ENCODE measurements around the gene NR4A2. TPM values are rescaled to one million over a fixed set of nuclear protein-coding genes. Genes with fewer than 3 reads are reported as not detected.

The NR4A2 gene
- total RNA-seq, 2 experiments from 2014 or later, result 290 to 319 TPM

DNA sequence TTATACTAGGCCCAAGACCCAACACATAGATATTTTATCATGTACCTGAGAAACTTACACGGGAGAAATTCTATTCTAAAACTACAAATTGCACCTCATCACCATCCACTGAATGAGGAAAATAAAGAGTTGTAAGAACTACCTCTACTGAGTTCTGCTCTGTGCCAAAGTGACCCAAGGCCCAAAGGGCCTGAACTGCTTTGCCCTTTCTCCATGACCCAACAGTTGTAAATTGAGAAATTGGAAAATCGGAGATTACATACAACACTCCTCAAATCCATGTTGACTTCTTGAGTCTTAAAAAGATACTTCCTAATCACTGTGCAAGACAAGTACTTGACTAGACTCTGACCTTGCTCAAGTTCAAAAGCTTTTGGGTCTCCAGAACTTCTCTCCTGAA, 8.8 kb downstream of the NR4A2 start:
- Mint-ChIP-seq H3K27ac (peak overlapping the region; percentile 38), H3K36me3 (ENCODE audit: low read depth) (peaks cover 32% of the 10 kb centered on the region), H3K9me3 (no peaks in the 10 kb centered on the region), H3K4me3 (peak overlapping the region; percentile 8), H3K27me3 (peaks cover 95% of the 10 kb centered on the region), H3K4me1 (ENCODE audit: low read depth) (peaks cover 40% of the 10 kb centered on the region)
- intact Hi-C loops (cut with DNase I, micrococcal nuclease), result loop anchor here (10.0 kb wide), 3 partner anchors 129 to 1571 kb away; no protein-coding TSS in a partner anchor
- no peak overlapping the region for H3K4me3 ChIP-seq (ENCODE audit: low read length)
- DNase-seq (no peak), ATAC-seq (ENCODE audit: poor library complexity) (no peak)
- H3K27me3 ChIP-seq (ENCODE audit: control insufficient read depth in 1 of 2, insufficient read depth in 2 of 2, low read length in 2 of 2), result peaks cover 47 to 51% of the 10 kb centered on the region in 2 experiments
- H3K36me3 ChIP-seq (ENCODE audit: insufficient read depth, low read length), result no peaks in the 10 kb centered on the region
- ChIA-PET POLR2A (no interaction called here), CTCF (interaction anchor here (1.5 kb wide), 1 partner anchor 11 kb away, joined by 5 read pairs; no protein-coding TSS in a partner anchor)
- TF ChIP-seq, protein P1, sequence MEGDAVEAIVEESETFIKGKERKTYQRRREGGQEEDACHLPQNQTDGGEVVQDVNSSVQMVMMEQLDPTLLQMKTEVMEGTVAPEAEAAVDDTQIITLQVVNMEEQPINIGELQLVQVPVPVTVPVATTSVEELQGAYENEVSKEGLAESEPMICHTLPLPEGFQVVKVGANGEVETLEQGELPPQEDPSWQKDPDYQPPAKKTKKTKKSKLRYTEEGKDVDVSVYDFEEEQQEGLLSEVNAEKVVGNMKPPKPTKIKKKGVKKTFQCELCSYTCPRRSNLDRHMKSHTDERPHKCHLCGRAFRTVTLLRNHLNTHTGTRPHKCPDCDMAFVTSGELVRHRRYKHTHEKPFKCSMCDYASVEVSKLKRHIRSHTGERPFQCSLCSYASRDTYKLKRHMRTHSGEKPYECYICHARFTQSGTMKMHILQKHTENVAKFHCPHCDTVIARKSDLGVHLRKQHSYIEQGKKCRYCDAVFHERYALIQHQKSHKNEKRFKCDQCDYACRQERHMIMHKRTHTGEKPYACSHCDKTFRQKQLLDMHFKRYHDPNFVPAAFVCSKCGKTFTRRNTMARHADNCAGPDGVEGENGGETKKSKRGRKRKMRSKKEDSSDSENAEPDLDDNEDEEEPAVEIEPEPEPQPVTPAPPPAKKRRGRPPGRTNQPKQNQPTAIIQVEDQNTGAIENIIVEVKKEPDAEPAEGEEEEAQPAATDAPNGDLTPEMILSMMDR (IDR thresholded peaks at IDR 0.05), result no peak
- no peak overlapping the region for H3K27ac ChIP-seq (ENCODE audit: low read depth in 1 of 2, low read length in 2 of 2)
- H3K9me3 ChIP-seq (ENCODE audit: control insufficient read depth in 1 of 2, insufficient read depth in 1 of 2, low read length in 2 of 2), result peaks cover 0 to 26% of the 10 kb centered on the region in 2 experiments
- peaks cover 36% of the 10 kb centered on the region for H3K4me1 ChIP-seq (ENCODE audit: insufficient read depth, low read length)

DNA sequence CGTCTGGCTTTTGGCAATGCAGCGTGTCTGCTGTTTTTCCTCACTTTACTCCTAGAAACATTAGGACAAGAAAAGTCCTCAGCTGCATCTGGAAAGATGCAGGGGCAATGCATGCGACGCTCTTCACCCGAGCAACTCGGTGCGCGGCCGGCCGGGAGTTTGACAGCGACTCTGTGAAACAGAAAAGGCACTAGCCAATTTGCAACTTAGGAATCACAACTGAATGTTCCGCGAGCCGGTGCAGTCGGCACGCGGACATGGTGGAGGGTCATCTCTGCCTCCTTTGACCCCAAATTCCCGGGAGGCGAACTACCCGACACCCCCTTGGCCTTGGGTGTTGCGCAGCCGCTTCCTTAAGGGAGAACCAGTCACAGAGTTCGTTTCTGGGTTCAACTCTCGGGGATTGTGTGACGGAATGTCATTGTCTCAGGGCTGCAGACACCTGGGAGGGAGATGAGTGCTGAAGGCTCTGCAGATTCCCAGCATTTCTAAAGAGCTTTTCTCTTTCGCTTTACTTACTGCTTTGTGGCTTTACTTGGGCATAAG, 9.8 kb downstream of the NR4A2 start:
- peaks cover 40% of the 10 kb centered on the region for H3K4me1 Mint-ChIP-seq (ENCODE audit: low read depth)
- peak overlapping the region; percentile 81 for H3K4me3 Mint-ChIP-seq
- no peaks in the 10 kb centered on the region for H3K9me3 Mint-ChIP-seq
- DNase-seq (peak in 2 of 14 experiments; percentile 20 to 27), ATAC-seq (ENCODE audit: poor library complexity) (no peak)
- peaks cover 51 to 60% of the 10 kb centered on the region in 2 experiments for H3K27me3 ChIP-seq (ENCODE audit: control insufficient read depth in 1 of 2, insufficient read depth in 2 of 2, low read length in 2 of 2)
- H3K36me3 ChIP-seq (ENCODE audit: insufficient read depth, low read length), result no peaks in the 10 kb centered on the region
- intact Hi-C loops (cut with DNase I, micrococcal nuclease), result loop anchor here (10.0 kb wide), 3 partner anchors 128 to 1572 kb away; no protein-coding TSS in a partner anchor
- H3K27me3 Mint-ChIP-seq, result peaks cover 94% of the 10 kb centered on the region
- H3K9me3 ChIP-seq (ENCODE audit: control insufficient read depth in 1 of 2, insufficient read depth in 1 of 2, low read length in 2 of 2), result peaks cover 0 to 22% of the 10 kb centered on the region in 2 experiments
- no peak overlapping the region for H3K27ac ChIP-seq (ENCODE audit: low read depth in 1 of 2, low read length in 2 of 2)
- no peak overlapping the region for H3K27ac Mint-ChIP-seq
- POLR2A ChIA-PET, result interaction anchor here (1.2 kb wide), 1 partner anchor 12 kb away, joined by 3 read pairs; no protein-coding TSS in a partner anchor
- TF ChIP-seq, protein P1 (IDR thresholded peaks at IDR 0.05), result no peak
- peaks cover 36% of the 10 kb centered on the region for H3K4me1 ChIP-seq (ENCODE audit: insufficient read depth, low read length)
- H3K4me3 ChIP-seq (ENCODE audit: low read length), result peak overlapping the region; percentile 36
- CTCF ChIA-PET, result interaction anchor here (1.7 kb wide), 1 partner anchor 12 kb away, joined by 7 read pairs; no protein-coding TSS in a partner anchor
- H3K36me3 Mint-ChIP-seq (ENCODE audit: low read depth), result peaks cover 24% of the 10 kb centered on the region

DNA sequence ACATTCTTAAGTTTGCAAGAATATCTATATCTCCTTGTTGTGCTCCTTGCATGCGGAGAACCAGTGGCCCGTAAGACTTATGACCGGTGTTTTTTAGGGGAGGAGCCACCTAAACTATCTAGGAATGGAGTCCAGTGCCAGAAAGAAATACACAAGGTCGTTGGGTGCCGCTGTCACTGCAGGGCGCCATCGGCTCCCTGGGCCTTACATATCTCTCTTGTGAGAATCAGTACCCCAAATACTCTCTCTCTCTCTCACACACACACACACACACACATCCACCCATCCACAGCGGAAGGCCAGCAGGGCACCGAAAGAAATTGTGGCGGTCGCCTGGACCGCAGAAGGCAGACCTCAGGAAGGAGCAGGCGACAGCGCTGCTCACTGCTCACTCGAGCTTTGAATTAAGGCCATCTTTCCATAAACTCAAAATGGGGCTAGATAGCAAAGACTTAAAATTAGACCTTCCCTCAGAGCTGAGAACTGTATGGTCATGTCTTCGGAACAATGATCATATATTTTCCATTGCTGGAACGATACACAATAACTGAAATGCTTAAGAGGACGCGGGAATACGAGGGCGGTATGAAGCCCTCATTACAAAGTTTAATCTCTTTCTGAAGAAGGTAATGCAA, 10.4 kb downstream of the NR4A2 start:
- Mint-ChIP-seq H3K4me3 (peak overlapping the region; percentile 81), H3K9me3 (no peaks in the 10 kb centered on the region), H3K27me3 (peaks cover 94% of the 10 kb centered on the region), H3K4me1 (ENCODE audit: low read depth) (peaks cover 40% of the 10 kb centered on the region), H3K27ac (no peak overlapping the region), H3K36me3 (ENCODE audit: low read depth) (peaks cover 19% of the 10 kb centered on the region)
- H3K9me3 ChIP-seq (ENCODE audit: control insufficient read depth in 1 of 2, insufficient read depth in 1 of 2, low read length in 2 of 2), result peaks cover 0 to 22% of the 10 kb centered on the region in 2 experiments
- intact Hi-C loops (cut with DNase I, micrococcal nuclease), result loop anchor here (10.0 kb wide), 3 partner anchors 127 to 1573 kb away; no protein-coding TSS in a partner anchor
- no peak overlapping the region for H3K27ac ChIP-seq (ENCODE audit: low read depth in 1 of 2, low read length in 2 of 2)
- H3K27me3 ChIP-seq (ENCODE audit: control insufficient read depth in 1 of 2, insufficient read depth in 2 of 2, low read length in 2 of 2), result peaks cover 52 to 66% of the 10 kb centered on the region in 2 experiments
- TF ChIP-seq, protein P1 (IDR thresholded peaks at IDR 0.05), result no peak
- ChIA-PET POLR2A (interaction anchor here (1.2 kb wide), 1 partner anchor 12 kb away, joined by 3 read pairs; no protein-coding TSS in a partner anchor), CTCF (interaction anchor here (1.7 kb wide), 1 partner anchor 13 kb away, joined by 7 read pairs; no protein-coding TSS in a partner anchor)
- DNase-seq, result peak in 3 of 14 experiments; percentile 35 to 55 (median 49)
- peak overlapping the region; percentile 36 for H3K4me3 ChIP-seq (ENCODE audit: low read length)
- no peak for ATAC-seq (ENCODE audit: poor library complexity)
- peaks cover 36% of the 10 kb centered on the region for H3K4me1 ChIP-seq (ENCODE audit: insufficient read depth, low read length)
- H3K36me3 ChIP-seq (ENCODE audit: insufficient read depth, low read length), result no peaks in the 10 kb centered on the region
